ENCODE data around the gene PICALM. TPM values are rescaled to one million over a fixed set of nuclear protein-coding genes. Genes with fewer than 3 reads are reported as not detected.

Gene PICALM
- total RNA-seq, 4 donors from 2014 or later: 128 to 196 (median 143) TPM

- TF ChIP-seq POLR2A (IDR thresholded peaks at IDR 0.05) (no peak), CTCF (IDR thresholded peaks at IDR 0.05) (no peak)
- Histone ChIP-seq H3K27me3 (no peaks in the 10 kb centered on the region), H3K27ac (no peak overlapping the region), H3K36me3 (peaks cover 4 to 84% (median 4%) of the 10 kb centered on the region in 3 donors), H3K9me3 (no peaks in the 10 kb centered on the region), H3K4me1 (peaks cover 0 to 9% (median 0%) of the 10 kb centered on the region in 3 donors), H3K4me3 (no peak overlapping the region)
- DNase-seq: no peak
- intact Hi-C loops (cut with DNase I): no loop called here
- 30 to 31% methylated on average over 2 of the region's 2 CpGs for WGBS, 2 donors
Observed at GRCh38 chr11:86014221-86014620, 54.7 kb downstream of the PICALM start.

GRCh38 chr11:86013713-86014112 lies 55.2 kb downstream of the PICALM start:
- TF ChIP-seq POLR2A (IDR thresholded peaks at IDR 0.05) (no peak), CTCF (IDR thresholded peaks at IDR 0.05) (no peak)
- Histone ChIP-seq H3K27ac (no peak overlapping the region), H3K36me3 (peaks cover 4 to 84% (median 4%) of the 10 kb centered on the region in 3 donors)

GRCh38 chr11:86011175-86011574 lies 57.7 kb downstream of the PICALM start:
- no peaks in the 10 kb centered on the region for H3K9me3 ChIP-seq

More at GRCh38 chr11:86013713-86014112, 55.2 kb downstream of the PICALM start:
- intact Hi-C loops (cut with DNase I): no loop called here
- no peak for DNase-seq
- no peaks in the 10 kb centered on the region for H3K9me3 ChIP-seq
- H3K4me3 ChIP-seq: no peak overlapping the region
- H3K27me3 ChIP-seq: no peaks in the 10 kb centered on the region
- H3K4me1 ChIP-seq: peaks cover 0 to 9% (median 0%) of the 10 kb centered on the region in 3 donors

GRCh38 chr11:86003654-86004053 lies 65.2 kb downstream of the PICALM start:
- H3K4me3 ChIP-seq: no peak overlapping the region
- no peak for TF ChIP-seq CTCF (IDR thresholded peaks at IDR 0.05)
- H3K36me3 ChIP-seq: peaks cover 9 to 100% (median 13%) of the 10 kb centered on the region in 3 donors
- no peak for DNase-seq
- 27 to 39% methylated on average over 2 of the region's 2 CpGs for WGBS, 2 donors
- no peak overlapping the region for H3K27ac ChIP-seq
- intact Hi-C loops (cut with DNase I): no loop called here
- H3K4me1 ChIP-seq: peaks cover 0 to 7% (median 0%) of the 10 kb centered on the region in 3 donors
- no peaks in the 10 kb centered on the region for H3K27me3 ChIP-seq
- H3K9me3 ChIP-seq: no peaks in the 10 kb centered on the region

More at GRCh38 chr11:86011175-86011574, 57.7 kb downstream of the PICALM start:
- Histone ChIP-seq H3K27me3 (no peaks in the 10 kb centered on the region), H3K36me3 (peaks cover 4 to 92% (median 4%) of the 10 kb centered on the region in 3 donors), H3K4me3 (no peak overlapping the region), H3K4me1 (peaks cover 0 to 9% (median 0%) of the 10 kb centered on the region in 3 donors), H3K27ac (no peak overlapping the region)
- intact Hi-C loops (cut with DNase I): no loop called here
- TF ChIP-seq CTCF (IDR thresholded peaks at IDR 0.05) (no peak), POLR2A (IDR thresholded peaks at IDR 0.05) (no peak)
- DNase-seq: no peak
- WGBS, 2 donors: 90 to 91% methylated on average over 1 of the region's 1 CpG

GRCh38 chr11:86002431-86002830 lies 66.5 kb downstream of the PICALM start:
- peaks cover 9 to 100% (median 16%) of the 10 kb centered on the region in 3 donors for H3K36me3 ChIP-seq
- H3K4me3 ChIP-seq: no peak overlapping the region
- H3K27ac ChIP-seq: no peak overlapping the region
- DNase-seq: no peak
- peaks cover 0 to 7% (median 0%) of the 10 kb centered on the region in 3 donors for H3K4me1 ChIP-seq
- 82 to 98% methylated on average over 3 of the region's 3 CpGs for WGBS, 2 donors
- H3K9me3 ChIP-seq: no peaks in the 10 kb centered on the region
- H3K27me3 ChIP-seq: no peaks in the 10 kb centered on the region
- intact Hi-C loops (cut with DNase I): no loop called here
- TF ChIP-seq POLR2A (IDR thresholded peaks at IDR 0.05) (no peak), CTCF (IDR thresholded peaks at IDR 0.05) (no peak)
